SK-N-DZ (cell line): ENCODE measurements around the gene ALDH9A1.

Experiments used
- DNase-seq: peaks from one replicate; pipeline ENCODE4 v3.0.0-alpha.2; 2015; ENCODE audit warnings: low spot score

The ALDH9A1 gene

GRCh38 chr1:165624441-165624840, 73.9 kb downstream of the ALDH9A1 start:
- no peak for DNase-seq

GRCh38 chr1:165623624-165624023, 74.7 kb downstream of the ALDH9A1 start:
- DNase-seq = no peak

- no peak for DNase-seq
Measured at GRCh38 chr1:165619647-165620151, 78.7 kb downstream of the ALDH9A1 start.

- no peak for DNase-seq
Measured at GRCh38 chr1:165616987-165617546, 81.3 kb downstream of the ALDH9A1 start.

GRCh38 chr1:165616054-165616612, 82.2 kb downstream of the ALDH9A1 start:
- no peak for DNase-seq
